CD4-positive, alpha-beta T cell (primary cell): Measurements from ENCODE around the gene STEAP3. TPM values are rescaled to one million over a fixed set of nuclear protein-coding genes. Genes with fewer than 3 reads are reported as not detected.

ENCODE experiments used
- ATAC-seq: fragments of 200-7000 bp; cut with Tn5 transposase; one replicate; pipeline ENCODE4 v1.10.0; 2022; ENCODE audit warnings: mild to moderate bottlenecking; ENCODE audit not compliant: poor library complexity
- CTCF ChIA-PET: fragments of 350-600 bp; sonication (Branson Sonifier 250); formaldehyde crosslinking; loops from one replicate; lab custom pipeline; 2021; ENCODE audit warnings: antibody characterized with exemption, inconsistent platforms; lab: Charles Lee
- POLR2A ChIA-PET: fragments of 350-600 bp; sonication (Branson Sonifier 250); formaldehyde crosslinking; loops from one replicate; lab custom pipeline; 2021; ENCODE audit warnings: antibody characterized with exemption, inconsistent platforms; lab: Charles Lee
- DNase-seq, 14 experiments: peaks; one replicate each; pipeline ENCODE4 v3.0.0-alpha.2; 2013 to 2020; ENCODE audit warnings: mixed read lengths in 2 of 14
- H3K27ac ChIP-seq, 2 donors: one replicate each; pipeline versions ENCODE4 v1.5.1 to v1.7.0; 2013; ENCODE audit warnings: low read length in 2 of 2, low read depth in 1 of 2, mild to moderate bottlenecking in 1 of 2
- H3K27me3 ChIP-seq, 2 experiments: 1 replicate in 1 of 2; 2 replicates in 1 of 2; pipeline versions ENCODE4 v1.6.1 to v1.7.0; 2013; ENCODE audit warnings: low read length in 2 of 2, control low read depth in 1 of 2, mild to moderate bottlenecking in 1 of 2, moderate library complexity in 1 of 2; ENCODE audit not compliant: insufficient read depth in 2 of 2, control insufficient read depth in 1 of 2
- H3K36me3 ChIP-seq: one replicate; pipeline ENCODE4 v1.6.1; 2013; ENCODE audit warnings: low read length, control low read depth; ENCODE audit not compliant: insufficient read depth
- H3K4me1 ChIP-seq: one replicate; pipeline ENCODE4 v1.6.1; 2013; ENCODE audit warnings: low read length, control low read depth; ENCODE audit not compliant: insufficient read depth
- H3K4me3 ChIP-seq: one replicate; pipeline ENCODE4 v1.5.1; 2013; ENCODE audit warnings: mild to moderate bottlenecking, low read length, moderate library complexity
- H3K9me3 ChIP-seq, 2 experiments: 1 replicate in 1 of 2; 2 replicates in 1 of 2; pipeline versions ENCODE4 v1.6.1 to v1.7.0; 2013; ENCODE audit warnings: low read length in 2 of 2, mild to moderate bottlenecking in 2 of 2, control low read depth in 1 of 2, moderate library complexity in 1 of 2; ENCODE audit not compliant: control insufficient read depth in 1 of 2, insufficient read depth in 1 of 2
- H3K27ac Mint-ChIP-seq: one replicate; pipeline ENCODE4 v1.8.0; 2020; ENCODE audit warnings: mixed read lengths
- H3K27me3 Mint-ChIP-seq: one replicate; pipeline ENCODE4 v1.8.0; 2021; ENCODE audit warnings: mixed read lengths
- H3K36me3 Mint-ChIP-seq: one replicate; pipeline ENCODE4 v1.8.0; 2021; ENCODE audit warnings: low read depth, mixed read lengths
- H3K4me1 Mint-ChIP-seq: one replicate; pipeline ENCODE4 v1.8.0; 2021; ENCODE audit warnings: low read depth, mixed read lengths
- H3K4me3 Mint-ChIP-seq: one replicate; pipeline ENCODE4 v1.8.0; 2020; ENCODE audit warnings: mild to moderate bottlenecking, mixed read lengths
- H3K9me3 Mint-ChIP-seq: one replicate; pipeline ENCODE4 v1.8.0; 2020; ENCODE audit warnings: mixed read lengths
- CTCF ChIP-seq: fragments of 200-600 bp; IDR thresholded peaks from one replicate; pipeline ENCODE4 v1.8.0; 2022; ENCODE audit warnings: antibody characterized with exemption, mild to moderate bottlenecking
- intact Hi-C, 2 experiments: fragments of 100-400 bp; cut with DNase I in 1 of 2; cut with micrococcal nuclease in 1 of 2; formaldehyde crosslinking; loops; one replicate each; pipeline versions ENCODE4 v1.15.1 to v1.9.0; 2023 to 2025; cut with DNase I, micrococcal nuclease
- total RNA-seq, 174 experiments: library from RNA in 2 of 174; stranded (reverse) in 2 of 174; gene quantifications; one replicate each; pipeline ENCODE4 v1.2.3 and lab custom pipeline; 2021 to 2026

STEAP3 gene
- total RNA-seq, 2 experiments from 2014 or later: not detected

GRCh38 chr2:119195001-119195400 is 28.6 kb upstream of the STEAP3 start:
- Mint-ChIP-seq H3K4me3 (no peak overlapping the region), H3K36me3 (no peaks in the 10 kb centered on the region), H3K27ac (no peak overlapping the region), H3K9me3 (no peaks in the 10 kb centered on the region), H3K4me1 (no peaks in the 10 kb centered on the region), H3K27me3 (peaks cover 44% of the 10 kb centered on the region)
- no peak for ATAC-seq
- Histone ChIP-seq H3K9me3 (no peaks in the 10 kb centered on the region), H3K27me3 (peaks cover 8 to 14% of the 10 kb centered on the region in 2 experiments), H3K4me1 (no peaks in the 10 kb centered on the region), H3K36me3 (no peaks in the 10 kb centered on the region), H3K4me3 (no peak overlapping the region), H3K27ac (no peak overlapping the region)
- ChIA-PET POLR2A (no interaction called here), CTCF (no interaction called here)
- intact Hi-C loops: no loop called here
- DNase-seq: no peak
- no peak for TF ChIP-seq CTCF

GRCh38 chr2:119195887-119196286 is 27.7 kb upstream of the STEAP3 start:
- no peaks in the 10 kb centered on the region for H3K9me3 Mint-ChIP-seq
- TF ChIP-seq CTCF: no peak
- H3K27me3 Mint-ChIP-seq: peaks cover 42% of the 10 kb centered on the region
- ChIA-PET CTCF (no interaction called here), POLR2A (no interaction called here)
- no peaks in the 10 kb centered on the region for H3K4me1 Mint-ChIP-seq
- Histone ChIP-seq H3K4me3 (no peak overlapping the region), H3K27ac (no peak overlapping the region), H3K4me1 (no peaks in the 10 kb centered on the region), H3K27me3 (peaks cover 4 to 9% of the 10 kb centered on the region in 2 experiments), H3K9me3 (no peaks in the 10 kb centered on the region), H3K36me3 (no peaks in the 10 kb centered on the region)
- intact Hi-C loops: no loop called here
- no peak overlapping the region for H3K27ac Mint-ChIP-seq
- DNase-seq (no peak), ATAC-seq (no peak)
- H3K36me3 Mint-ChIP-seq: no peaks in the 10 kb centered on the region
- H3K4me3 Mint-ChIP-seq: no peak overlapping the region

- H3K9me3 ChIP-seq: no peaks in the 10 kb centered on the region
- peaks cover 42% of the 10 kb centered on the region for H3K27me3 Mint-ChIP-seq
- ATAC-seq (no peak), DNase-seq (no peak)
- no peak overlapping the region for H3K27ac Mint-ChIP-seq
- H3K27ac ChIP-seq: no peak overlapping the region
- ChIA-PET CTCF (no interaction called here), POLR2A (no interaction called here)
- H3K4me1 ChIP-seq: no peaks in the 10 kb centered on the region
- intact Hi-C loops: no loop called here
- H3K36me3 ChIP-seq: no peaks in the 10 kb centered on the region
- H3K4me3 Mint-ChIP-seq: no peak overlapping the region
- peaks cover 4 to 5% of the 10 kb centered on the region in 2 experiments for H3K27me3 ChIP-seq
- TF ChIP-seq CTCF: no peak
- no peaks in the 10 kb centered on the region for H3K36me3 Mint-ChIP-seq
- H3K4me3 ChIP-seq: no peak overlapping the region
- no peaks in the 10 kb centered on the region for H3K9me3 Mint-ChIP-seq
- H3K4me1 Mint-ChIP-seq: no peaks in the 10 kb centered on the region
Measured at GRCh38 chr2:119196301-119197125, 27.1 kb upstream of the STEAP3 start.
